Left cardiac atrium (tissue), 2 donors: ENCODE data around the gene LBH. TPM values are rescaled to one million over a fixed set of nuclear protein-coding genes. Genes with fewer than 3 reads are reported as not detected.

Experiments used
- total RNA-seq, 2 donors: library from RNA; stranded (reverse); fragmentation: NEBNext Ultra II Directional; extraction: Animal tissue kit (Norgen Biotek cat#: 25700); gene quantifications; one replicate each; pipeline ENCODE4 v1.2.1, GENCODE V29; 2021
- donor health status: DM: no; HTN: yes; CAD: no; lungs with severe emphysema.
- donor health status: DM: yes; HTN: yes; CAD: no.

The LBH gene
- total RNA-seq, 2 donors from 2014 or later, result 14.6 to 19.1 TPM

Other genes starting within 250 kb of the LBH start
- 10 to 100 TPM; 54.0 to 55.2 TPM for gene YPEL5, start 84.5 kb upstream of the LBH start, total RNA-seq
- gene LCLAT1, start 215.7 kb downstream of the LBH start, total RNA-seq, result 10 to 100 TPM; 13.4 to 13.8 TPM